ENCODE measurements around the gene AGPS. TPM values are rescaled to one million over a fixed set of nuclear protein-coding genes. Genes with fewer than 3 reads are reported as not detected.

Gene AGPS
- total and polyA plus RNA-seq, 9 of the 15 experiments (the other 6 are each of a cell fraction or from before 2014, with no cell fraction given) = 15.5 to 211 (median 63.1) TPM

- TF ChIP-seq ZNF407 (IDR thresholded peaks at IDR 0.05; ENCODE audit: low read depth) = no peak
- TF ChIP-seq MNT (conservative IDR thresholded peaks at IDR 0.05) = no peak
- TF ChIP-seq NR2F6 (CRISPR knock-in tag; IDR thresholded peaks at IDR 0.05) = no peak
- TF ChIP-seq TCF7L2 (IDR thresholded peaks at IDR 0.05; ENCODE audit: low read depth, low read length) = no peak
- no peak for TF ChIP-seq KAT2B (IDR thresholded peaks at IDR 0.05; ENCODE audit: low read depth, low read length)
- no peak for TF ChIP-seq SNRNP70 (optimal IDR thresholded peaks at IDR 0.05; ENCODE audit: low read depth, low read length)
Observed at GRCh38 chr2:177346192-177346591, 46.4 kb upstream of the AGPS start (continued).
